Mammary epithelial cell (primary cell): ENCODE data around the gene KIAA0930.

Source experiments
- EZH2 ChIP-seq: IDR thresholded peaks from 2 replicates; pipeline ENCODE4 v1.6.1; 2012; ENCODE audit warnings: low read length, inconsistent platforms, borderline replicate concordance
- TF ChIP-seq, protein P1 (sequence below), 2 donors: IDR thresholded peaks in 1 of 2; conservative IDR thresholded peaks in 1 of 2; 2 replicates each; pipeline ENCODE4 v1.5.1; 2011 to 2012; ENCODE audit warnings: inconsistent platforms in 2 of 2, low read length in 2 of 2, mild to moderate bottlenecking in 2 of 2, control low read depth in 1 of 2, low read depth in 1 of 2; ENCODE audit not compliant: insufficient read depth in 1 of 2; ENCODE audit errors: extremely low read depth in 1 of 2

DNA sequence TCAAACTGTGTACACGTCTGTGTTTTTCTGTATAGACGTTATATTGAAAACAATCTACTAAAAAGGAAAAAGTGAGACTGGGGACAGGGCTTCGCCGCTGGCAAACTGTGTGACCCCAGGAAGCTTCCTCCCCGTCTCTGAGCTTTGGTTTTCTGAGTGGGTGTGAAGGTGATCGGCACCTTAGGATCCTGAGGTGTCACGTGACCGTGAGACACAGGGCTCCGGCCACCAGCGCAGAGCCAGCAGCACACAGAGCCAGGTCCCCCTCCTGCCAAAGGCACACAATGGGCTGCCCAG, 32.0 kb downstream of the KIAA0930 start:
- no peak for TF ChIP-seq EZH2
- TF ChIP-seq, protein P1, sequence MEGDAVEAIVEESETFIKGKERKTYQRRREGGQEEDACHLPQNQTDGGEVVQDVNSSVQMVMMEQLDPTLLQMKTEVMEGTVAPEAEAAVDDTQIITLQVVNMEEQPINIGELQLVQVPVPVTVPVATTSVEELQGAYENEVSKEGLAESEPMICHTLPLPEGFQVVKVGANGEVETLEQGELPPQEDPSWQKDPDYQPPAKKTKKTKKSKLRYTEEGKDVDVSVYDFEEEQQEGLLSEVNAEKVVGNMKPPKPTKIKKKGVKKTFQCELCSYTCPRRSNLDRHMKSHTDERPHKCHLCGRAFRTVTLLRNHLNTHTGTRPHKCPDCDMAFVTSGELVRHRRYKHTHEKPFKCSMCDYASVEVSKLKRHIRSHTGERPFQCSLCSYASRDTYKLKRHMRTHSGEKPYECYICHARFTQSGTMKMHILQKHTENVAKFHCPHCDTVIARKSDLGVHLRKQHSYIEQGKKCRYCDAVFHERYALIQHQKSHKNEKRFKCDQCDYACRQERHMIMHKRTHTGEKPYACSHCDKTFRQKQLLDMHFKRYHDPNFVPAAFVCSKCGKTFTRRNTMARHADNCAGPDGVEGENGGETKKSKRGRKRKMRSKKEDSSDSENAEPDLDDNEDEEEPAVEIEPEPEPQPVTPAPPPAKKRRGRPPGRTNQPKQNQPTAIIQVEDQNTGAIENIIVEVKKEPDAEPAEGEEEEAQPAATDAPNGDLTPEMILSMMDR (conservative IDR thresholded peaks at IDR 0.05 in 1 of 2, IDR thresholded peaks at IDR 0.05 in 1 of 2; ENCODE audit: extremely low read depth in 1 of 2, insufficient read depth in 1 of 2, low read depth in 1 of 2, low read length in 2 of 2): no peak
